Adipocyte (in vitro differentiated cells): Measurements from ENCODE around the gene TTC39A.
A peak's percentile ranks its signal among the peaks of the same experiment; 100 is the strongest.

Source experiments
- DNase-seq: peaks from one replicate; pipeline ENCODE4 v3.0.0-alpha.2; 2015; ENCODE audit warnings: low read depth
- H3K27me3 ChIP-seq: replicated peaks from 2 replicates; pipeline ENCODE4 v1.7.0; 2013; ENCODE audit warnings: mild to moderate bottlenecking, low read length, moderate library complexity; ENCODE audit not compliant: control insufficient read depth, insufficient read depth
- H3K36me3 ChIP-seq: 2 replicates; pipeline ENCODE4 v1.7.0; 2013; ENCODE audit warnings: low read length, mild to moderate bottlenecking, moderate library complexity; ENCODE audit not compliant: control insufficient read depth, insufficient read depth, severe bottlenecking
- H3K4me1 ChIP-seq: 2 replicates; pipeline ENCODE4 v1.7.0; 2013; ENCODE audit warnings: mild to moderate bottlenecking, low read length, moderate library complexity; ENCODE audit not compliant: control insufficient read depth, insufficient read depth
- H3K4me3 ChIP-seq: 2 replicates; pipeline ENCODE4 v1.7.0; 2013; ENCODE audit warnings: mild to moderate bottlenecking, low read length, moderate library complexity
- H3K9ac ChIP-seq: 2 replicates; pipeline ENCODE4 v1.7.0; 2013; ENCODE audit warnings: mild to moderate bottlenecking, low read length, moderate library complexity
- H3K9me3 ChIP-seq: 2 replicates; pipeline ENCODE4 v1.7.0; 2013; ENCODE audit warnings: mild to moderate bottlenecking, low read length, moderate library complexity; ENCODE audit not compliant: control insufficient read depth

The TTC39A gene

DNA sequence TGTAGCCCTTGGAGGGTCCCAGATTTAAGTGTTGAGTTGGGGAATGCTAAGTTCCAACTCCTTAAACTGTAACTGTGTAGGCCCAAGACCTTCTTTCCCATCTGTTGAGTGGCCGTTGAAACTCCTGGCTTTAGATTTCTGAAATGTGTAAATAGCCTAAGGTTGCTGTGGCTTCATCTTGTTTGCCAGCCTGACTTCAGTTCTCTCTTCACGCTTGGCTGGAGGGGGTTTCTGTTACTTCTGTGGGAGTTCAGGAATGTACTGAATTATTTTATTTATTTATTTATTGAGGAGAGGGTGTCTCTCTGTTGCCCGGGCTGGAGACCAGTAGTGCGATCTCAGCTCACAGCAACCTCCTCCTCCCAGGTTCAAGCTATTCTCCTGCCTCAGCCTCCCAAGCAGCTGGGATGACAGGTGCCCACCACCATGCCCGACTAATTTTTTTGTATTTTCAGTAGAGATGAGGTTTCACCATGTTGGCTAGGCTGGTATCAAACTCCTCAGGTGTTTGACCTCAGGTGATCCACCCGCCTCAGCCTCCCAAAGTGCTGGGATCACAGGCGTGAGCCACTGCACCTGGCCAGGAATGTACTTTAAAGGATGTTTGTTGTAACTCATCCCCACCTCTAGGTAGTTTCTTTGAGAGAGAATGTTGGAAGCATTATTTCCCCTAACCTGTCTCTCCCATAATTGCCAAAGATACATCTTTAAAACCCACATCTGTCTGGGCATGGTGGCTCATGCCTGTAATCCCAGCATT, 5.9 kb downstream of the TTC39A start:
- Histone ChIP-seq H3K4me3 (no peak overlapping the region), H3K9me3 (no peaks in the 10 kb centered on the region), H3K27me3 (no peaks in the 10 kb centered on the region), H3K4me1 (peaks cover under 1% of the 10 kb centered on the region), H3K9ac (no peak overlapping the region), H3K36me3 (no peaks in the 10 kb centered on the region)
- DNase-seq = no peak

DNA sequence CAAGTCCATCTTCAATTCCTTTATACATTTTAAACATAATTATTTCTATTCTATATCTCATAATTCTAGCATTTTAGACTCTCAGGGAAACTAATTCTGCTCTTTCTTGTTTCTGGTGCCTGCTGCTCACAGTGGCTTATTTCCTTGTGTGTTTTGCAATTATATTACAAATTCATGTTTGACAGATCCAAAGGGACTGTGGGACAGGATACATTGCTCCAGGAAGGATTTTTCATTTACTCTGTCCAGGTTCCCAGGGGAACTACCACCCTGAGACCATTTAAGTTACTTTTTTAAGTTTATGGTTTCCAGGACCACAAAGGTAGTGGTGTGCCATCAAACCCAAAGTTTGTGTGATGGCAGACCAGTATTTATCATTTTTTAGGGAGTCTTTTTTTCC, 6.6 kb downstream of the TTC39A start:
- Histone ChIP-seq H3K27me3 (no peaks in the 10 kb centered on the region), H3K9me3 (no peaks in the 10 kb centered on the region), H3K4me3 (no peak overlapping the region), H3K36me3 (no peaks in the 10 kb centered on the region), H3K9ac (no peak overlapping the region), H3K4me1 (no peaks in the 10 kb centered on the region)
- no peak for DNase-seq

DNA sequence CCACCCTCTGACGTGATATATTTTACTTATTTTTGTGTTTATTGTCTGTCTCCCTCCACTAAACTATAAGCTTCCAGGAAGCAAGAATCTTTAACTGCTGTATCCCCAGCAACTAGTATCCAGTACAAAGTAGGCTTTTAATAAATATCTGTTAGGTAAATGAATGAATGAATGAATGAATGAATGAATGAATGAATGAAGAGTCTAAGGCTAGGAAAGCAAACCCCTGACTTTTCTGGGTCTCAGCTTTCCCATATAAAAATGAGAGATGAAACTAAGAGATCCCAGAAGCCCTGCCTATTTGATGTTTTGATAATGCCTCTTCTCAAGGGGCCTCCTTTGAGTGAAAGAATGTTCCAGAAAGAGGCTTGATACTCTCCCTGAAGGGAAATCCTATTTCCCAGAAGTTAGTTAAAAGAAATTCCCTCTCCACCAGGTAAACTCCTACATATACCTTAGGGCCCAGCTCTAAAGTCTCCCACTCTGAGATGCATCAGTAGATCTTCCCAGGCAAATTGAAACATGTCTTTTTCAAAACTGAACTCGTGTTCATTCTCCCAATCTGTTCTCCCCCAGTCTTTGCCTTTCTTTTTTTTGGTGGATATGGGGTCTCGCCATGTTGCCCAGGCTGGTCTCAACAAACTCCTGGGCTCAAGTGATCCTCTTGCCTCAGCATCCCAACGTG, 7.8 kb downstream of the TTC39A start:
- H3K4me3 ChIP-seq = no peak overlapping the region
- no peaks in the 10 kb centered on the region for H3K36me3 ChIP-seq
- no peak overlapping the region for H3K9ac ChIP-seq
- no peaks in the 10 kb centered on the region for H3K4me1 ChIP-seq
- no peak for DNase-seq
- H3K9me3 ChIP-seq = no peaks in the 10 kb centered on the region
- no peaks in the 10 kb centered on the region for H3K27me3 ChIP-seq

- H3K4me1 ChIP-seq = no peaks in the 10 kb centered on the region
- no peaks in the 10 kb centered on the region for H3K27me3 ChIP-seq
- H3K4me3 ChIP-seq = no peak overlapping the region
- no peak overlapping the region for H3K9ac ChIP-seq
- no peak for DNase-seq
- no peaks in the 10 kb centered on the region for H3K9me3 ChIP-seq
- H3K36me3 ChIP-seq = no peaks in the 10 kb centered on the region
Measured at GRCh38 chr1:51321924-51322280, 8.5 kb downstream of the TTC39A start.

DNA sequence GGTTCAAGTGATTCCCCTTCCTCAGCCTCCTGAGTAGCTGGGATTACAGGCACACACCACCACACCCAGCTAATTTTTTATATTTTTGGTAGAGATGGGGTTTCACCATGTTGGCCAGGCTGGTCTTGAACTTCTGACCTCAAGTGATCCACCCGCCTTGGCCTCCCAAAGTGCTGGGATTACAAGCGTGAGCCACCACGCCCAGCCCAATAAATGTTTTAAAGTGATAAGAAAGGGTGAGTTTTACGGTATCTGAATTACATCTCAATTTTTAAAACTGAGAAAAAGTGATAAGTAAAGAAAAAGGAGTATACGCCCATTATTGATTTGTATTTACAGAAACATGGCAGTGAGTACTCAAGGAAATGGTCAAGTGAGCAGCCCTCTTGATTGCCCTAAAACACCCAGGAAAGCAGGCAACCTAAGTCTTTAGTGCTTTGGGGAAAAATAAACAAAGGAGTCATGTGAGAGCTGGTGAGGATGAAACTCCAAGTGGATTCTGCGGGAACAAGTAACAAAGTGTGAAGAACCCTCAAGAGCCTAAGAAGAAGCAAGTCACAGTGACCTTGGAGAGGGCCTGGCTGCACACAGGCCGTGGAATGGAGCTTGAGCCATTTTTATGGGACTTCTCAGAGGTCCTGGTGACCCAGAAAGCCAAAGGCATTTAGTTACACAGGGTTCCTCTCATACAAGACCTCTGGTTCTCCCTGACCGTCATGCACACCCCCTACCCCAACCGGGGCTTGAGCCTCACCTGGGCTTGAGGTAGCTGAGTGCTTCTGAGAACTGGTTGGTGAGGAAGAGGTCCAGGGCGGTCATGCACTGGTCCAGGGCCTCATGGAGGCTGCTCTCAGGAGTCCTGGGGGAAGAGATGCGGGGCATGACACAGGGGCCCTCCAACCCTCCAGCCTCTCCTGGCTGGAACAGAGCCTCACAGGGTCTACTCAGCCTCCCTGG, 9.1 kb downstream of the TTC39A start:
- Histone ChIP-seq H3K9ac (no peak overlapping the region), H3K9me3 (no peaks in the 10 kb centered on the region), H3K4me3 (no peak overlapping the region), H3K4me1 (no peaks in the 10 kb centered on the region), H3K36me3 (no peaks in the 10 kb centered on the region), H3K27me3 (no peaks in the 10 kb centered on the region)
- no peak for DNase-seq

DNA sequence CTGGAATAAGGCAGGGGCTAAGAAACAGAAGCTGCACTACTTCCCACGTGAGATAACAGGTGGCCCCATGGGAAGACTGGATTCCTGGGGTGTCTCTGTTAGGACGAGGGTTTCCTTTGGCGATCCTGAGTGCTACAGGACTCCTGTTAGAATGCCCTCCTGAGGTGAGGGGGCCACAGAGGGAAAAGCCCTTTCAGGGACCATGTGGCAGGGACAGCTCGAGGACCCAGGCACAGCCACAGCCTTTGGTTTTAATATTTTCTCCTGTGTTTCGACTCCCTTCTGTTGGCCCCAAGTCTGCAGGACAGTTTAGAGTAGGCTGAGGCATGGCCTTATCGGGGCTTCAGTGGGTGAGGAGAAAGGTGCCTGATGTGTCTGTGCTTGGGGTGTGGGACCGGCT, 12.6 kb downstream of the TTC39A start:
- H3K4me3 ChIP-seq = no peak overlapping the region
- H3K36me3 ChIP-seq = no peaks in the 10 kb centered on the region
- no peaks in the 10 kb centered on the region for H3K27me3 ChIP-seq
- no peak overlapping the region for H3K9ac ChIP-seq
- no peaks in the 10 kb centered on the region for H3K9me3 ChIP-seq
- no peak for DNase-seq
- H3K4me1 ChIP-seq = peaks cover 15% of the 10 kb centered on the region

GRCh38 chr1:51316846-51317120, 13.6 kb downstream of the TTC39A start:
- Histone ChIP-seq H3K36me3 (no peaks in the 10 kb centered on the region), H3K4me3 (no peak overlapping the region), H3K4me1 (peaks cover 15% of the 10 kb centered on the region), H3K9ac (no peak overlapping the region), H3K27me3 (no peaks in the 10 kb centered on the region), H3K9me3 (no peaks in the 10 kb centered on the region)
- no peak for DNase-seq

DNA sequence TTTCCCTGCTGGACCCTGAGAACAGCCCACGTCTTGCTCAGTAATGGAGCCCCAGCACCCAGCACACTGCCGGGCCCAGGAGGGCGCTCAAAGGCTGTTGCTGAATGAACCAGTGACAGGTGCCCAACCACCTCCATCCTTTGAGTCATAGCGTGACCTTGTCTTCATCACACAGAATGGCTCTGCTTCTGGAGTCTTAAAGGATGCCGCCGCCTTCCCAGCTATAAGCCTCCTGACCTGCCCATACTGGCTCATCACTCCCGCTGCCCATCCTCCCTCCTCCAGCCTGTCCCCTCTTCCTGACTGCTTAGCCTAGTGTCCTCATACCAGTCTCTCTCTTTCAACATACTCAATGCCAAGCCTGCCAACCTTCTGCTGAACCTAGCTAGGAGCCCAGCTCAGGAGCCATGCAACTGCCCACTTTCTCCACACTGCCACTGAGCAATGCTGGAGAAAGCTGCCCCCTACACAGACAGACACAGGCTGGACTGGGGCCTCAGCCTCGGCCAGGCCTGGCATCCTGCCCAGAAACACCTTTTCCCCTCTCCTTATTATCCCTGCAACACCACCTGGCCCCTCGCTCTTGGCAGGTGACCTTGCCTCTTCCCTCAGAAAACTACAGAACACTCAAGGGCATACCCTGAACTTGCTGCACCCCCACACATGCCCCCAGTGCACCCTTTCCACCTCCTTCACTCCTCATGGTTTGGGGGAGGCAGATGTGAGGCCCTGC, 14.1 kb downstream of the TTC39A start:
- H3K36me3 ChIP-seq = no peaks in the 10 kb centered on the region
- H3K4me1 ChIP-seq = peaks cover 15% of the 10 kb centered on the region
- H3K27me3 ChIP-seq = no peaks in the 10 kb centered on the region
- H3K9ac ChIP-seq = no peak overlapping the region
- DNase-seq = no peak
- H3K4me3 ChIP-seq = no peak overlapping the region
- no peaks in the 10 kb centered on the region for H3K9me3 ChIP-seq

GRCh38 chr1:51314974-51315373, 15.4 kb downstream of the TTC39A start:
- no peaks in the 10 kb centered on the region for H3K27me3 ChIP-seq
- H3K9me3 ChIP-seq = no peaks in the 10 kb centered on the region
- H3K4me3 ChIP-seq = no peak overlapping the region
- peak overlapping the region; percentile 56 for H3K9ac ChIP-seq
- H3K36me3 ChIP-seq = no peaks in the 10 kb centered on the region
- H3K4me1 ChIP-seq = peaks cover 15% of the 10 kb centered on the region
- DNase-seq = no peak

GRCh38 chr1:51313961-51314777, 16.2 kb downstream of the TTC39A start:
- no peaks in the 10 kb centered on the region for H3K9me3 ChIP-seq
- peak; percentile 48 for DNase-seq
- no peaks in the 10 kb centered on the region for H3K27me3 ChIP-seq
- no peaks in the 10 kb centered on the region for H3K36me3 ChIP-seq
- no peak overlapping the region for H3K4me3 ChIP-seq
- H3K9ac ChIP-seq = peak overlapping the region; percentile 56
- H3K4me1 ChIP-seq = peaks cover 15% of the 10 kb centered on the region
